ENCODE data around the gene MAPT. TPM values are rescaled to one million over a fixed set of nuclear protein-coding genes. Genes with fewer than 3 reads are reported as not detected.
A peak's percentile ranks its signal among the peaks of the same experiment; 100 is the strongest.

Gene MAPT
- polyA plus RNA-seq, 1 experiment, result 0.16 TPM

GRCh38 chr17:46053911-46054534, 159.7 kb downstream of the MAPT start:
- Histone ChIP-seq H3K27me3 (ENCODE audit: control insufficient read depth, insufficient read depth, low read length) (no peaks in the 10 kb centered on the region), H3K36me3 (ENCODE audit: control insufficient read depth, insufficient read depth, low read length) (peaks cover 6% of the 10 kb centered on the region; the same call in 1 of the 2 replicates), H3K4me3 (ENCODE audit: low read depth, low read length) (no peak overlapping the region)
- CTCF ChIA-PET, result interaction anchor here (0.6 to 1.9 kb wide), 2 partner anchors 10 to 469 kb away, joined by 3 to 8 read pairs; no protein-coding TSS in a partner anchor
- TF ChIP-seq CTCF (IDR thresholded peaks at IDR 0.05; ENCODE audit: insufficient read depth, low read depth, low read length), result no peak
- POLR2A ChIA-PET, result interaction anchor here (0.7 kb wide), 1 partner anchor 75 kb away, joined by 3 read pairs; no protein-coding TSS in a partner anchor
- no peak for DNase-seq (ENCODE audit: low read depth)

GRCh38 chr17:46056800-46057304, 162.5 kb downstream of the MAPT start:
- CTCF ChIA-PET, result interaction anchor here (1.2 to 1.8 kb wide), 3 partner anchors 12 to 54 kb away, joined by 4 to 12 read pairs (median 4); no protein-coding TSS in a partner anchor
- no peak for TF ChIP-seq CTCF (IDR thresholded peaks at IDR 0.05; ENCODE audit: insufficient read depth, low read depth, low read length)
- POLR2A ChIA-PET, result no interaction called here

GRCh38 chr17:46057366-46057765, 163.0 kb downstream of the MAPT start:
- TF ChIP-seq CTCF (IDR thresholded peaks at IDR 0.05; ENCODE audit: insufficient read depth, low read depth, low read length), result no peak
- no peak for DNase-seq (ENCODE audit: low read depth)
- CTCF ChIA-PET, result interaction anchor here (1.2 to 1.8 kb wide), 5 partner anchors 13 to 136 kb away, joined by 3 to 12 read pairs (median 4); partner anchors contain the start of gene KANSL1
- H3K27me3 ChIP-seq (ENCODE audit: control insufficient read depth, insufficient read depth, low read length), result no peaks in the 10 kb centered on the region
- H3K36me3 ChIP-seq (ENCODE audit: control insufficient read depth, insufficient read depth, low read length), result 0 out of 2 replicates have a peak, but pooled peaks cover 2% of the 10 kb centered on the region
- POLR2A ChIA-PET, result no interaction called here
- H3K4me3 ChIP-seq (ENCODE audit: low read depth, low read length), result no peak overlapping the region

More at GRCh38 chr17:46056800-46057304, 162.5 kb downstream of the MAPT start:
- H3K4me3 ChIP-seq (ENCODE audit: low read depth, low read length), result no peak overlapping the region
- 0 out of 2 replicates have a peak, but pooled peaks cover 2% of the 10 kb centered on the region for H3K36me3 ChIP-seq (ENCODE audit: control insufficient read depth, insufficient read depth, low read length)
- peak; percentile 74 for DNase-seq (ENCODE audit: low read depth)
- H3K27me3 ChIP-seq (ENCODE audit: control insufficient read depth, insufficient read depth, low read length), result no peaks in the 10 kb centered on the region

GRCh38 chr17:46059486-46059885, 165.1 kb downstream of the MAPT start:
- ChIA-PET POLR2A (no interaction called here), CTCF (interaction anchor here (0.8 to 2.5 kb wide), 4 partner anchors 11 to 140 kb away, joined by 3 to 10 read pairs (median 4); no protein-coding TSS in a partner anchor)
- no peak for DNase-seq (ENCODE audit: low read depth)
- H3K4me3 ChIP-seq (ENCODE audit: low read depth, low read length), result no peak overlapping the region
- H3K36me3 ChIP-seq (ENCODE audit: control insufficient read depth, insufficient read depth, low read length), result 0 out of 2 replicates have a peak, but pooled peaks cover 2% of the 10 kb centered on the region
- TF ChIP-seq CTCF (IDR thresholded peaks at IDR 0.05; ENCODE audit: insufficient read depth, low read depth, low read length), result no peak
- no peaks in the 10 kb centered on the region for H3K27me3 ChIP-seq (ENCODE audit: control insufficient read depth, insufficient read depth, low read length)

GRCh38 chr17:46060461-46060860, 166.1 kb downstream of the MAPT start:
- no peak for TF ChIP-seq CTCF (IDR thresholded peaks at IDR 0.05; ENCODE audit: insufficient read depth, low read depth, low read length)
- Histone ChIP-seq H3K4me3 (ENCODE audit: low read depth, low read length) (no peak overlapping the region), H3K27me3 (ENCODE audit: control insufficient read depth, insufficient read depth, low read length) (no peaks in the 10 kb centered on the region), H3K36me3 (ENCODE audit: control insufficient read depth, insufficient read depth, low read length) (peaks cover 2% of the 10 kb centered on the region; the same call in 1 of the 2 replicates)
- ChIA-PET CTCF (interaction anchor here (2.5 kb wide), 1 partner anchor 16 kb away, joined by 10 read pairs; no protein-coding TSS in a partner anchor), POLR2A (no interaction called here)
- DNase-seq (ENCODE audit: low read depth), result no peak
